Measurements from ENCODE around the gene PDZD2.
"Not testable (repeated sequence)": the region's sequence is repeated elsewhere in the genome, so short reads cannot be mapped to it uniquely, and the experiment has no call there.

Gene PDZD2

DNA sequence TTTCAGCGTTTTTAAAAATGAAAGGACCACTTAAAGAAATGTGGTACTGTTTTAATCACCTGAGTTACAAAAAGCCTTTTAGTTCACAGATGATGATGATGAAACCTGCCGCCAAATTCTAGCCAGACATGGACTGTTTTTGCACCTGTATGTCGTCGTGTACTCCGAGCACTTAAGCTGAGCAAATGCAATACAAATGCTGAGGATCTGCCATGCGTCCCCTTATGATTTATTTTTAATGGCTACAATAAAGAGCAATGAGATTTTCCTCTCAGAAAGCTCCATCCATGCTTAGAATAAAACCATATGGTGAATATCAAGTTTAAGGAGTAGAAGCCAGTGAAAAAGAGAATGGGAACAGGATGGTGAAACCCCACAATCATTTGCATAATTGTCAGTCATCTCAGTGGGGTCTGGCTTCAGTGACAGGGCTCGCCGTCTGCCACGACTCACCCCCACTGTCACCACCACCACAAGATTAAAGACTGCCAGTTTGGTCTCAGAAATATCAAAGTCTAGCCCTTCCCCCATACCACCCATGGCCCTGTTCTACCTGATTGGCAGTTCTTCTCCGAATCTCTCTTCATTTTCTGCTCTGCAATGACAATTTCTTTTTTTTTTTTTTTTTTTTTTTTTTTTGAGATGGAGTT is 375.3 kb downstream of the PDZD2 start:
- no peak for DNase-seq (ENCODE audit: low spot score)

DNA sequence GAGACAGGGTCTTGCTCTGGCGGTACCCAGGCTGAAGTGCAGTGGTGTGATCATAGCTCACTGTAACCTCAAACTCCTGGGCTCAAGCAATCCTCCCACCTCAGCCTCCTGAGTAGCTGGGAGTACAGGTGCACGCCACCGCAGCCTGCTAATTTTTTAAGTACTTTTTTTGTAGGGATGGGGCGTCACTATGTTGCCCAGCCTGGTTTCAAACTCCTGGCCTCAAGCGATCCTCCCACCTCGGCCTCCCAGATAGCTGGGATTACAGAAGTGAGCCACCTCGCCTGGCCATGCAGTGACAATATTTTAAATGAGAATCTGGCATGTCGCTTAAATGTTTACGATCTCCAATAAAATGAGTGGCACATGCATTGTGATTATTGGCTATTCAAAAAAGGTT is 376.3 kb downstream of the PDZD2 start:
- DNase-seq (ENCODE audit: low spot score): not testable (repeated sequence)

DNA sequence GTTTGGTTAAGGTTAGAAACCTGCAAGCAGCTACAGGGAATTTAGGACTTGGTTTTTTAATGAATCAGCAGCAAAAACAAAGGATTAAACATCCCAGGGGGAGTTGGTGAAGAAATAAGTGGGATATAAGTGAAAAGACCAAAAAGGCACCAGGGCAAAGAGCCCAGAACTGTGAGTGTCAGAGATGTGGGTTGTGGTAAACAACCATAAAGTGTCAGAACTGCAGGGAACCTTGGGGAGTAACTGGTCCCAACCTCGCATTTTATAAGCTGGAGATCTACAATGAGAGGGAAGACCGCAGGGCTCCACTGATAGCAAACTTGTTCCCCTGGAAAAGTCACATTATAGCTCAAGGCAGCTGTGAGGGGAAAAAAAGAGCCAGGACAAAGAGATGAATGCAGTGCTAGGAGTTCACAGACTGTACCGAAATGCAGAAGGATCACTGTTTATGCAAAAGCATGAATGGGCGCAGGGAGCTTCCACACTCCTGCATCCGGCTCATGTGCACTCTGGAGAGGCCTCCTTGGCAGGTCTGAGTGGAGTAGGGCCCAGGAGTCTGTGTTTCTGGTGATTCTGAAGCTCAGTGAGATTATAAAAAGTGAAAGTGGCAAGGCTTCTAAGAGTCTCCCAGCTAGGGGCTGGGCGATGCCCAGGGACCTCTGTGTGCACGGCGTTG is 378.9 kb downstream of the PDZD2 start:
- no peak for DNase-seq (ENCODE audit: low spot score)

DNA sequence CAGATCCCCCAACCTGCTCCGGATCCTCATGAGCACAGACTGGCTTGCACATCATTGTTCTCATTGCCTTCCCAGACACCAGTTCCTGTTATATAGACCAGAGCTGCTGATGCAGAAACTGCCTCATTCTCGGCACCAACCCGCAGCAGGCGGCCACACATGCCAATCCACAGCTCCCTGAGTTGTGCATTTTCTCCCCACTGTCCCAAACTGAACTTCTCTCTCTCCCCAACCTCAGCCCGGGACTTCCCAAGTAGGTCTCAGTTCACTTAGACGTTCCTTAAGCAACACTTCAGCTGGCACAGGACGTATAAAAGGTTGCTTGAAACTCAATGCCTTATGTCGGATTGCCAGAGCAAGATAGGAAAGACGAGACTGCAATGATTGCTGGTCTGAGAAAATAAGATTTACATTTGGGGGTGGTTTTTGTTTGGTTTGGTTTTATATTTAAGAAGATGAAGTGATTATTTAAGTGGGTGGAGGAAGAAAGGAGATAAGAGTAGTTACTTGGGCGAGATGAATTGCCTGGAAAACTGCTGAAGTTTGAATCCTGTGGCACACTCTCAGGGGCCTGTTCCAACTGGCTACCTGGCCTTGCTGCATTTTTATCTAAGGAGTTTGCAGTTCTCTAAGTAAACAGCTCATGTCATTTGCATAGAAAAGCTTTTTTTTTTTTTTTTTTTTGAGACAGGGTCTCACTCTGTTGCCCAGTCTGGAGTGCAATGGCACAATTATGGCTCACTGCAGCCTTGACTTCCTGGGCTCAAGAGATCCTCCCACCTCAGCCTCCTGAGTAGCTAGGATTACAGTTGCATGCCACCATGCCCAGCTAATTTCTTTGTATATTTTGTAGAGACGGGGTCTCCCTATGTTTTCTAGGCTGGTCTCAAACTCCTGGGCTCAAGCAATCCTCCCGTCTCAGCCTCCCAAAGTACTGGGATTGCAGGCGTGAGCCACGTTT is 379.8 kb downstream of the PDZD2 start:
- DNase-seq (ENCODE audit: low spot score): no peak

DNA sequence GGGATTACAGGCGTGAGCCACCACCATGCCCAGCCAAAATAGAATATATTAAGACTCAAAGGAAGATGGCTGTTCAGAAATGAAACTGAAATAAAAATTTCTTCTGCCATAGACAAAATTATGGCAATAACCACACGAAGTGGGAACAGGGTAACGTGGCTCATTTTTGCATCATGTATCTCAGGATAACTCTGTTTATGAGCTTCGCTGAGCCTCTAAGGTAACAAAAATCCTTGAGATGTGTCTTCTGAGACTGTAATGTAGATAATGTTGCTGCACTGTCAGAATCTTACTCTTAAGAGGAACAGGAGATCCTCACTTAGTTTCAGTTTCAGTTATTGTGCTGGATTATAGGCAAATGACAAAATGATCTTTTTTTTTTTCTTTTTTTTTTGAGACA is 381.3 kb downstream of the PDZD2 start:
- no peak for DNase-seq (ENCODE audit: low spot score)

DNA sequence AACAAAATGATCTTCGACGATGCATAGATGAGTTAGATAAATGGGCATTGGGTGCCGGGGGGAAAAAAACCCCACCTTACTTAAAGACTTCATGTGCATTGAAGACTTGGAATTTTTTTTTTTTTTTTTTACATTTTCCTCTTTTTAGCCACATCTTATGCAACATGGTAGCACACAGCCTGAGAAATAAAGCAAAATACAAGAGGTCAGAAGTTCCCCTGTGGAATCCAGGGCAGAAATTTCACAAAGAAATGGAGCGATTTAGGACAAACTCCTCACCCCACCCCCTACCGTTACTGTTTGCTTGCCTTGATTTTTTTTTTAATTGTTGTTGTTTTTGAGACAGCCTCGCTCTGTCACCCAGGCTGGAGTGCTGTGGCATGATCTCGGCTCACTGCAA is 382.0 kb downstream of the PDZD2 start:
- no peak for DNase-seq (ENCODE audit: low spot score)

DNA sequence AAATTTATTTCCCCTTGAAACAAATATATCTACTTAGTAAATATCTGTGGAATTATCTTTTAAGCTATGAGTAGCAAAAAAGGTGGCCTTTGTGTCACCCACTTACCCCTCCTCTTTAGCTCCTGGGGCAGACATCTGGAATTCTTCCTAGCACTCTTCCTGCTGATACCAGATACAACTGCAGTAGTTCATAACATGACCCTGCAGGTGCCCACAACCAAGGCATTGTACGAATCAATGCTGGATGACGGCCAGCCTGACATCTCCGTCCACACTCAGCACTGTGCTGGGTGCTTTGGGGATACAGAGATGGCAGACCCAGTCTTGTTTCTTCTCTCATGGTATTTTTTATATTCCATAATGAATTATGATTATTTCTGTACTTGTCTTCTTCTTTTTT is 382.8 kb downstream of the PDZD2 start:
- DNase-seq (ENCODE audit: low spot score): no peak

DNA sequence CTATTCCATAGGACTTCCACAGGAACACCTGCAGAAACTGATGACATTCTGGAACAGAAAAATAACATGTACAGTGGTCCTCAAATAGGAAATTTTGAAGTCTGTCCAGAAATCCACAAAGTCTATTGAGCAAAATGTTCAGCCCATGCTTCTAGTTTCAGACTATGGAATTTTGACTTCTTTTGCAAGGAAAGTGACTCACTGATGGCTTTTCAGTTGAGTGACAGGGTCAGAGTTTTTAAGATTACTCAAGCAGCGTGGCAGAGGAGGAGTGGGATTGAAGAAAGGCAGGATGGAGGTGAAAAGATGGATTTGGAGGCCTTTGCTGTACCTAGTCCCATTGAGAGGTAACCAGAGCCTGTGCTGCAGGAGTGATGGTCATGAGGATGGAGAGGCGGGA is 383.7 kb downstream of the PDZD2 start:
- DNase-seq (ENCODE audit: low spot score): no peak

DNA sequence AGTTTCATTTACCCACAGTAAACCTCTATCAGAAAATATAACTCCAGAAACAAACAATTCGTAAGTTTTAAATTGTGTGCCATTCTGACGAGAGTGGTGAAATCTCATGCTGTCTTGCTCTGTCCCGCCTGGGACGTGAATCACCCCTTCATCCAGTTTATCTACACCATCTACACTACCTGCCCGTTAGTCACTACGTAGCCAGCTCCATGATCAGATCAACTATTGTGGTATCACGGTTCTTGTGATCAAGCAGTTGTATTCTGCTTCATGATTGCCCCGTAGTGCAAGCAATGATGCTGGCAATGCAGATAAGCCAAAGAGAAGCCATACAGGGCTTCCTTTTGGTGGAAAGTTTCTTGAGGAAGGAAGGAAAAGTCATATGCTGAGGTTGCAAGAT is 384.9 kb downstream of the PDZD2 start:
- no peak for DNase-seq (ENCODE audit: low spot score)

DNA sequence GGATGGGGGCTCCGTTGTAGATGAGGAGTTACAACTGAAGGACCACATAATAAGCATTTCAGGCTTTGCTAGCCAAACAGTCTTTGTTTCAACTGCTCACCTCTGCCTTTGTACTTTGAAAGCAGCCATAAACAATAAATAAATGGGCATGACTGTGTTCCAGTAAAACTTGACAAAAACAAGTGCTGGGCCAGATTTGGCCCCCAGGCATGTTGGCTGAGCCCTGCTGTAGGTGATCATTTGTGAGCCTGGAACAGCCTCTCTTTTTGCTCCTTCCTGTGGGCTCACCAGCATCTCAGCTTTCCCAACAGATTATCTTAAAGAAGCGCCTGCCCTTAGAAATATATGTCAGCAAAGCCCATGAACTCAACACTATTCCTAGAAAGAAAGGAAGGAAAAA is 385.8 kb downstream of the PDZD2 start:
- no peak for DNase-seq (ENCODE audit: low spot score)

DNA sequence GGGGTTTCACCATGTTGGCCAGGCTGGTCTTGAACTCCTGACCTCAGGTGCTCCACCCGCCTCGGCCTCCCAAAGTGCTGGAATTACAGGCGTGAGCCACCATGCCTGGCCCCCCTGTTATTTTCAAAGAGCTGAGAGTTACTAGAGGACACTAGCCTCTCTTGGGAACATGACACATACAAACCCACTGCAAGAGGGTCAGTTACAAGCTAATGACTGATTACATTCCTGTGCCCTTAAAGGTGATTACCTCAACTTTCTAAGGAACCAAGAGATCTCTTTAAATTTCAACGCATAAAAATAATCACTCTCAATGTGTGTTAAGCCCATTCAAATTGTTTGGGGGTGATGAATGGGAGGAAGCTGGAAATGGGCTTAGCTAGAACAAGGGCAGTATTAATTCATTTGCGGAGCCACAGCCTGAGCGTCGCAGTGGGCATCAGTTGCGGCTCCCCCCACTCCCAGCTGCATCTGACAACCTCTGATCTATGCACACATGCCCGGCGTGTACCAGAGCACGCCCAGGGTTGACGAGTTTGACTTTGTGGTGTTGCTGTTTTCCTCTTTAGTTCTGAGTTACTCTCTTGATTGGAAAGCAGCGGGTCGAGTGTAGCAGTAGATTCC is 388.3 kb downstream of the PDZD2 start:
- DNase-seq (ENCODE audit: low spot score): no peak

DNA sequence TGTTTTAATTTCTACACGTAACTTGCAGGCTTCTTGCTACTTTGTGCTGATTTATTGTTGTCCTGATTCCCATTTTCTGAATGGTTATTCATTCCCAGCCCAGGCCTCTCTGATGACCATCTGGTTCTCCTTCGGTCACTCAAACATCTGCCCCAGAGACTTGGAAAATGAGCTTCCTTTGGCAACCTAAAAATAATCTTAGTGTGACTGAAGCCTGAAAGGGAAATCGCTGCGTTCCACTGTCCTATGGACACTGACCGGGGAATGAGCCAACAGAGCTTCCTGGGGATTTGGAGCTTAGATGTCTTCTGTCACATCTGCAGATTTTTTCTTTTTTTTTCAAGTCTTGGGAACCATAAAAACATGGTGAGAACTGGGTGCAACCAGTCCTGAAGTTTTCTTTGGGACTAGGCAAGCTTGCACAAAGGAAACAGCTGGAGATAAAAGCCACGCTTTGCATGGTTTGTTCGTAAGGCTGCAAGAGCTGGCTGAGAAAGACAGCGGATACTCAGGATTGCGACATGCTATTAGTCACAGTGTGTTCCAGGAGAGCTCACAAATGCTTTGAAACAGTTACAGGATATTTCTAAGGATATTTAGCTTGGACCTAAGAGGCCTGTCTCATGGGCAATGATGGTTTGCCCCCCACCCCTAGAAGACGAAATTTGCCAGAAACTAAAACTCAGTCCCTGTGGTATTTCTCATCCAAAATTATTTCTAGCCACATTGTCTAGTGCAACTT is 389.0 kb downstream of the PDZD2 start:
- no peak for DNase-seq (ENCODE audit: low spot score)

DNA sequence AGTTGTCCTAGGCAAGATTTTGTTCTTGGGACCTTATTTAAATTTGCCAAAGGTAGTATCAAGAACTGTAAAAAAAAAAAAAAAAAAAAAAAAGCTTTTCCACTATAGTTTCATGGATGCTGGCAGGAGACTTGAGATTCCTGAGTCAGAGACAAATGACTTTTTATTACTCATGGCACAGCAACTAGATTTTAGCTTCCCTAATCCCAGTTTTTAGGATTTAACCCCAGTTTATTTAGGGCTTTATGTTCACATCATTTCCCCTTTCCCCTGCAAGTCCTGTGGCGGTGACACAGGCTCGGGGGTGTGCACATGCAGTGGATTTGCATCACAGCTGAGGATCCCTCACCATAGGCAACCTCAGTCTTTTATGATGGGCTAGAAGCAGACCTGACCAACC is 390.3 kb downstream of the PDZD2 start:
- no peak for DNase-seq (ENCODE audit: low spot score)

DNA sequence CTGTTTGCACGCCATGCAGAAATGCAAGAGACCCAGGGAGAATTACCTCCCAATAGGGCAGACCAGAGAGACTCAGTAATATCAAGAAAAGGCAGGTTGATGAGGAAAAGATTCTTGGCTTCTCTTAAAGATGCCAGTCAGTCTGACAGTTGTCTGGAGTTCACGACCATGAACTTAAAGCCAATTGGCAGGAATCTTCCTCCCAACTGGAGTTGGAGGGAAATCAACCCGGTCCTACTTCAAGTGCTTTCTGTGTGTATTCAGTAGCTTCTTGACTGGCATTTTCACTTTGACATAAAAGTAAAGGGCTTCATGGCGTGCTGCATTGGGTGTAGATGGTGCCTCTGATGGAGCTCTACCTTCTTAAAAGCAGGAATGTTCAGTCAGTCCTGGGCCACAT is 390.9 kb downstream of the PDZD2 start:
- DNase-seq (ENCODE audit: low spot score): no peak

DNA sequence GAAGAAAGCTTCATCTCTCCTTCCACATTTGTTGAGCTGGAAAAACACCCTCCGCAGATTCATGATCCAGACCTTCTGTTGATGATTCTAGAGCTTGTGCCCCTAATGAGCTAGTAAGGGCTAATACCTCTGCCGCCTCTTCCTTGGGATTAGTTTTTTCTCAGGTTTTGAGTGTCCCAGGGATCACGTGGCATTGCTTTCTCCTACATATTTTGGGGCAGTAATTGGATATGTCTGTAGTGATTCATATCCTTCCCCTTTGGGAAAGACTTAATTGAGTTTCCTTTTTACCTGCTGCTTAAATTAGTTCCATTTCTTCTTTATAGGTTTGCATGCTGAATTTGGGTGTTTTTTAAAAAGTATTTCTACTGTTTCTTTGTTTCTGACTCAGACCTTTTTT is 391.3 kb downstream of the PDZD2 start:
- no peak for DNase-seq (ENCODE audit: low spot score)

DNA sequence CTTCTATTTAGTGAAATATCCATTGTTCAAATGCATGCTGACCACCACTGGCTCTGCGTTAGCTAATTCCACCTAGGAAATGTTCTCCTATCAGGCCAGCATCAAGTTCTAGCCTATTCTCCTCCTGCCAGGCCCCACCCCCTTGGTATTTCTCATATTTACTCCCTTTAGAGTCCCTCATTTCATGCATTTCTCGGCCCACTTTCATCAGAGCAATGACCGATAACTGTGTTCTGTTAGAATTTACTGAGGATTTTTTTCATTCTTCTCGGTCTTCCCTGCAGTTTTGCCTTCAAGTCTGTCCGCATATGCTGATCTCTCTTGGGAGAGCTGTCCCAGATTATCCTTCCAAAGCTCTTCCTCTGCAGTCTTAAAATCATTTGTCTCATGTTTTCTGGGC is 391.8 kb downstream of the PDZD2 start:
- no peak for DNase-seq (ENCODE audit: low spot score)

DNA sequence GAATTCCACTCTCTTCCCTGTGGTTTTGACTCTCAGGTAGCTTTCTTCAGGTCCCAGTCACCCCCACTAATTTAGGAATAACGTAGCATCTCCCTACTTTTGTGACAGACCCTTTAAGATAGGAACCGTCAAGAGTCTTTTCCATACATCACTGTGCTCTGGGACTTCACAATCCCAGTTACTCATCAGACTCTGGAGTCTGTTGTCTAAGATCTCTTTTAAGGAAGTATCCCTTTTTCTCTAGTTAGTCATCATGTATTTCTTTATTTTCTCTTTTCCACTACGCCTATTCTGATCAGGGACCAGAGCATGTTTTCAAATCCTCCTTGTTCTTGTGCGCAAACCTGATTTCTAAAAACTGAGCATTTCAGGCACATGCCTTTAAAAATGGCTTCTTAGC is 392.2 kb downstream of the PDZD2 start:
- no peak for DNase-seq (ENCODE audit: low spot score)

DNA sequence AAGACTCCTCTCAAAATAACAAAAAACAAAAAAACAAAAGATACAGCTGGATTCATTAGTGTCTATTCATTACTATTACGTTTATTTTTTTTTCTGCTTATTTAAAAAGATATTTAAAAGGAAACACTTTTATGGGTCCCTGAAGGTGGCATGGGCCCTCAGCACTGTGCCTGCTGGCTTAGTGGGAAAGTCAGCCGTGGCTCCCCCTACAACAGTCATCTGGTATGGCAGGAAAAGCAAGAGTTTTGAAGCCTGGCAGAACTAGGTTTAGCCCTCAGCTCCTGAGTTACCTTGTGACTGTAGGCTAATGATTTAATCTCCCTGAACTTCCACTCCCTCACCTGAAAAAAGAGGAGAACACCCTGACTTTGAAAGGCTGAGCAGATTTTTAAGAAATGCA is 399.6 kb downstream of the PDZD2 start:
- DNase-seq (ENCODE audit: low spot score): no peak

DNA sequence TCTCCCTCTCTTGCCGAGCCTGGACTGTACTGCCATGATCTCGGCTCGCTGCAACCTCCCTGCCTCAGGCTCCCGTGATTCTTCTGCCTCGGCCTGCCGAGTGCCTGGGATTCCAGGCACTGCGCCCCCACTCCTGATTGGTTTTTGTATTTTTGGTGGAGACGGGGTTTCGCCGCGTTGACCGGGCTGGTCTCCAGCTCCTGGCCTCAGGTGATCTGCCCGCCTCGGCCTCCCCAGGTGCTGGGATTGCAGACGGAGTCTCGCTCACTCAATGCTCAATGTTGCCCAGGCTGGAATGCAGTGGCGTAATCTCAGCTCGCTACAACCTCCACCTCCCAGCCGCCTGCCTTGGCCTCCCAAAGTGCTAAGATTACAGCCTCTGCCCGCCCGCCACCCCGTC is 400.2 kb downstream of the PDZD2 start:
- not testable (repeated sequence) for DNase-seq (ENCODE audit: low spot score)

DNA sequence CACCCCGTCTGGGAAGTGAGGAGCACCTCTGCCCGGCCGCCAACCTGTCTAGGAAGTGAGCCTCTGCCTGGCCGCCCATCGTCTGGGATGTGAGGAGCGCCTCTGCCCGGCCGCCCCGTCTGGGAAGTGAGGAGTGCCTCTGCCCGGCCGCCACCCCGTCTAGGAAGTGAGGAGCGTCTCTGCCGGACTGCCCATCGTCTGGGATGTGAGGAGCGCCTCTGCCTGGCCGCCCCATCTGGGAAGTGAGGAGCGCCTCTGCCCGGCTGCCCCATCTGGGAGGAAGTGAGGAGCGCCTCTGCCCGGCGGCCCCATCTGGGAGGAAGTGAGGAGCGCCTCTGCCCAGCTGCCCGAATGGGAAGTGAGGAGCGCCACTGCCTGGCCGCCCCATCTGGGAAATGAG is 400.7 kb downstream of the PDZD2 start:
- not testable (repeated sequence) for DNase-seq (ENCODE audit: low spot score)

DNA sequence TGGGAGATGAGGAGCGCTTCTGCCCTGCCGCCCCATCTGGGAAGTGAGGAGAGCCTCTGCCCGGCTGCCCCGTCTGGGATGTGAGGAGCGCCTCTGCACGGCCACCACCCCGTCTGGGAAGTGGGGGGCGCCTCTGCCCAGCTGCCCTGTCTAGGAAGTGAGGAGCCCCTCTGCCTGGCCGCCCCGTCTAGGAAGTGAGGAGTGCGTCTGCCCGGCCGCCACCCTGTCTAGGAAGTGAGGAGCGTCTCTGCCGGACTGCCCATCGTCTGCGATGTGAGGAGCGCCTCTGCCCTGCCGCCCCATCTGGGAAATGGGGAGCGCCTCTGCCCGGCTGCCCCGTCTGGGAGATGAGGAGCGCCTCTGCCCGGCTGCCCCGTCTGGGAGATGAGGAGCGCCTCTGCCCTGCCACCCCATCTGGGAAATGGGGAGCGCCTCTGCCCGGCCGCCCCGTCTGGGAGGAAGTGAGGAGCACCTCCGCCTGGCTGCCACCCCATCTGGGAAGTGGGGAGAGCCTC is 401.3 kb downstream of the PDZD2 start:
- not testable (repeated sequence) for DNase-seq (ENCODE audit: low spot score)

DNA sequence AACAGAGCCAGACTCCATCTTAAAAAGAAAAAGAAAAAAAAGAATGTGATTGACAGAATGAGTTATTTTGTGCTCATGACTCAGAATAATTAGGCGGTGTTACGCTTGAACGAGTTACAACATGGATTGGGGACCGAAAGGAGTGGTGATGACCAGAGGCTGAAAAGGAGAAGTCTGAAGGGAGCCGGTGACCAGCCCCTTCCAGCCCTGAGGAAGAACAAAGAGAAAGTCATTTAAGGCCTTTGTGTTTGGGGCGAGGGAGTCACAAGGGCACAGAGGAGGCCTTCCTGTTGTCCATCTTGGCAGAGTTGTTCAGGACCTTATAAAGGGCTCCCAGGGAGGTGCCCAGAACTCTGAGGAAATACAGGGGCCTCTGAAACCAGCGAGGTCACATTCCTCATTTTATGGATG is 403.6 kb downstream of the PDZD2 start:
- DNase-seq (ENCODE audit: low spot score): no peak

All from hematopoietic multipotent progenitor cell treated with erythropoietin and hydrocortisone succinate and interleukin-3 and kit ligand, for 17 days (in vitro differentiated cells).